Hepatic stellate cell (primary cell): ENCODE measurements around the gene VKORC1.
"Not testable (repeated sequence)": the region's sequence is repeated elsewhere in the genome, so short reads cannot be mapped to it uniquely, and the experiment has no call there.

Source experiments
- DNase-seq: peaks from one replicate; pipeline ENCODE4 v3.0.0; 2011; ENCODE audit warnings: low spot score

The VKORC1 gene

DNA sequence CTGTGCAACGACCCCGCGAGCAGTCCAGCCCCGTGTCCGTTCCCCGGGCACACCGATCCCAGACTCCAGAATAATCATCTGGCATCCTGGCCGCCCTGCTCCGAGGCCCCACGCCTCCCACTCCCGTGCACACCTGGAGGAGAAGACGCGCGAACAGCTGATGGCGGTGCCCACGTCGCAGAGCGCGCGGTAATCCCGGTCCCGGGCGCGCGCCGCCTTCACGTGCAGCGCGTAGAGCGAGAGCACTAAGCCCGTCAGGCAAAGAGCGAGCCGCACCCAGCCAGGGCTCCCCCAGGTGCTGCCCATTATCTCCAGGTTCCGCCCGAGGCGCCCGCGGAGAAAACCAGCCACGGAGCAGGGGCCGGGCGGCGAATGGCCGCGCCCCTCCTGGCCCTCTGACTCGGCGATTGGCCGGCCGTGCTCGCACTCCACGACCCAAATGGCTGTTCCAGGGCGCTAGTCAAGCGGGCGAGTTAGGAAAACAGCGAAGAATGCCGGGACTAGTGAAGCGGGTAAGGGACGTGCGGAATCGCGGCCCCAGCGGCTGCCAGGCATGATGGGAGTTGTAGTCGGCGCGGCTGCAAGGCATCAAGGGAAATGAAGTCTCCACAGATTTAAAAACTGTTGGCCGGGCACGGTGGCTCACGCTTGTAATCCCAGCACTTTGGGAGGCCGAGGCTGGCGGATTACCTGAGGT is at the start of gene VKORC1:
VKORC1 (minus strand) TSS at position 374 of the 697 bp plus-strand sequence; CDS start at position 306, 68 bp downstream.
- peak; percentile 98 for DNase-seq

DNA sequence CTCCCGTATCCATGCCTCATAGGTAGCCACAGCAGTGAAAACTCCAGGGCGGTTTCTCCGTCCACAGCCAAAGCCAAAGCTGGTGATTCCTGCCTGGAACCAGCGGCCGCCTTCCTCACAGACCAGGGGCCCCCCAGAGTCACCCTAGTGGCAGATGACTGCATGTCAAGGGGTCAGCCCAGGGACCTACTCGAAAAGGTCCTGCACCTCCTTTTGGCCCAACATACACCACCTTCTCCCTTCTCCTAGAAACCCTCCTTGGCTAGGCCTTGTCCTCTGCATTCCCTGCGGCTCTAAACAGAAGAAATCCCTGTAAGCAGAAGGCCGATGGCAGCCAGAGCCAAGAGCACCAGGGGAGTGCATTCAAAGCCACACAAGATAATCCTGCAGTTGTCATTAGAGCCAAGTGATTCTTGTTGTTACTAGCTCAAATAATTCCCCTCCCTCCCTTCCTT is 49.1 kb upstream of the VKORC1 start:
- no peak for DNase-seq

DNA sequence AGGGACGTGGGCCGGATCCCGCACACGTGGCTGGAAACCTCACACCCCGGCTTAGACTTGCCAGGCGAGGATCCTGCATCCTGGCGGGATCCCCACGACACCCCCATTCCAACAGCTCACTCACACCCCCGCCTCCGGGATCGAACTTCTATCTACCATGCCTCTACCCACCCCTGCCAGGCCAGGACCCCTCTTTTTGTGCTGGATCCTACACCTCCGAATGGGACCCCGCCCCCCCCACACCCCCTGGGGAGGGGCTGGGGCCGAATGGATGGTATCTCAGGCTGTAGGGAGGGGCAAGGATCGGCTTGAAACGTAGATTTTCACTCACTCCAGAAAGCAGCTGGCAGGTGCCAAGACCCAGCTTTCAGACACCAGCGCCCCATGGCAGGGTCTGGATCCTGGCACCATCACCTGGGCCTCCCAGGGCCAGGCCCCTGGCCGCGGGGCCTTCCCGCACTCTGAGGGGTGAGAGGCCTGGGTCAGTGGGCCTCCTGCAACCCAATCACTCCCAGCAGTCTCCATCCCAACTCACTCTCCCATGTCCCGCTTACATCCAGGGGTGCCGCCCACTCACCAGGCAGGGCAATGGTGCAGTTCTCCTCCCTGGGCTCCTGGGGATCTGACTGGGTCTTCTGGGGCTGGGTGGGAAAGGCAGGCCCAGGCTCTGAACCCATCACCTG is 48.6 kb upstream of the VKORC1 start:
- no peak for DNase-seq

DNA sequence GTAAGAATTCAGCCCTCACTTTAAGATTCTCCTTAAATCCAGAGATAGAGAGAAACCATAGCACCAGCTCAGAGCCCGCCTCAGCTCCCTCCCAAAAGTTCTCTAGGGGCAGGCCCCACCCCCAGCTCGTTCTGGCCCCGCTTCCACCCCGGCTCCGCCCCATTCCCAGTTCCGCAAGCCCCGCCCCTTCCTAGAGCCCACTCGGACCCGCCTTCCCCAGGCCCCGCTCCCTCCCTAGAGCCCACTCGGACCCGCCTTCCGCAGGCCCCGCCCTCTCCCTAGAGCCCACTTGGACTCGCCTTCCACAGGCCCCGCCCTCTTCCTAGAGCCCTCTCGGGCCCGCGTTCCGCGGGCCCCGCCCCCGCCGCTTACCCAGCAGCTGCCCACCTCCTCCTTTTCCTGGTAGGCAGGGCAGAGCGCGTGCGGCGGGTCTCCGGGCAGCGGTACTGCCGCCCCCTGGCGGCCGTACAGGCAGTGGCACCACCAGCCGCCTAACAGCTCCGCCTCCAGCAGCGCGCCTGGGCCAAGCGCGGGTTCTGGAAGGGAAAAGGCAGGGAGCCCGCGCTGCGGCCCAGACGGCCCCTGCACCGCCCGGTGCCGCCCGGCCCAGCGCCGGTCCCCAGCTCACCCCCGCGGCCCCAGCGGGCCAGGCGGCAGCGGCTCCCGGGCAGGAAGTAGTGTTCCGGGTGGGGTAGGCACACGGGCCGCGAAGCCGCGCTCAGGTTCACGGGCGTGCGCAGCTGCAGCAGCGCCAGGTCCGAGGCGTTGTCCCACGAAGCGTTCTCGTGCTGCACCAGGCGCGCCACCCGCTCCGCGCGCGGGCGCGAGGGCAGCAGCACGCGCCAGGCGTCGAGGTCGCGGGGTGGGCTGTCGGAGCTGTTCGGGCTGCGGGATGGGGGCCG is 47.8 kb upstream of the VKORC1 start:
- DNase-seq: peak; percentile 99

DNA sequence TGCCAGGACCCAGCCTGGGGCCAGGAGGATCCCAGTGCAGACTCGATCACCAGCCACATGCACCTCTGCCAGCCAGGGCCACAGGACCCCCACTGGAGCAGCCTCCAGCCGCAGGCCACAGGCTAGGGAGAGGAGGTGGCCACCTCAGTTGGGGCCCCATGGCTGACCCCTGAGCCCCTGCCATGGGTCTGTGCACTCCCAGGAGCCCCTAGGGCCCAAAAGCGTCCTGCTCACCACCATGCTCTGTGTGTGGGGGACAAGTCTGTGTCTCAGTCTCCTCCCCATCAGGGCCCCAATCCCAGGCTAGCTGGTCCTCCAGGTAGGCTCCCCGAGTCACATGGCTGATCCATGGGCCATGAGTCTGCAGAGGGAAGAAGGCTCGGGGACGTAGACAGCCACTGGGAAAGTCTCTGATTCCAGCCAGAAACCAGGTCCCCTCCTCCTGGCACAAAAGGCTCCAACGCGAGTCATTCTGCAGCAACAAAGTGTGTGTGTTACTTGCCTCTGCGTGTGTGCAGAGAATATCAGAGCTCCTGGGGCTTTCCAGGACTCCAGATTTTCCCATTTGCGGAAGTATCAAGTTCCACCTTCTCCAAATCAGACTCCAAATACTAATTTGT is 47.0 kb upstream of the VKORC1 start:
- peak; percentile 71 for DNase-seq

DNA sequence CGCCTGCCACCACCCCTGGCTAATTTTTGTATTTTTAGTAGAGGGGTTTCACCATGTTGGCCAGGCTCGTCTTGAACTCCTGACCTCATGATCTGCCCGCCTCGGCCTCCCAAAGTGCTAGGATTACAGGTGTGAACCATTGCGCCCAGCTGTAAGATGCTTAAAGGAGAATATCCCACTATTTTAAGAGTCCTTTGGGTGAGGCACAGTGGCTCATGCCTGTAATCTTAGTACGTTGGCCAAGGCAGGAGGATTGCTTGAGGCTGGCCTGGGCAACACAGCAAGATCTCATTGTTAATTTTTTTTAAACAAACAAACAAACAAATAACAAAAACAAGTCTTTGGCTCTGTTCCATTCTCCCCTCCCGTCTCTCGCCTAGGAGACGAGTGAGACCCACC is 46.5 kb upstream of the VKORC1 start:
- not testable (repeated sequence) for DNase-seq

DNA sequence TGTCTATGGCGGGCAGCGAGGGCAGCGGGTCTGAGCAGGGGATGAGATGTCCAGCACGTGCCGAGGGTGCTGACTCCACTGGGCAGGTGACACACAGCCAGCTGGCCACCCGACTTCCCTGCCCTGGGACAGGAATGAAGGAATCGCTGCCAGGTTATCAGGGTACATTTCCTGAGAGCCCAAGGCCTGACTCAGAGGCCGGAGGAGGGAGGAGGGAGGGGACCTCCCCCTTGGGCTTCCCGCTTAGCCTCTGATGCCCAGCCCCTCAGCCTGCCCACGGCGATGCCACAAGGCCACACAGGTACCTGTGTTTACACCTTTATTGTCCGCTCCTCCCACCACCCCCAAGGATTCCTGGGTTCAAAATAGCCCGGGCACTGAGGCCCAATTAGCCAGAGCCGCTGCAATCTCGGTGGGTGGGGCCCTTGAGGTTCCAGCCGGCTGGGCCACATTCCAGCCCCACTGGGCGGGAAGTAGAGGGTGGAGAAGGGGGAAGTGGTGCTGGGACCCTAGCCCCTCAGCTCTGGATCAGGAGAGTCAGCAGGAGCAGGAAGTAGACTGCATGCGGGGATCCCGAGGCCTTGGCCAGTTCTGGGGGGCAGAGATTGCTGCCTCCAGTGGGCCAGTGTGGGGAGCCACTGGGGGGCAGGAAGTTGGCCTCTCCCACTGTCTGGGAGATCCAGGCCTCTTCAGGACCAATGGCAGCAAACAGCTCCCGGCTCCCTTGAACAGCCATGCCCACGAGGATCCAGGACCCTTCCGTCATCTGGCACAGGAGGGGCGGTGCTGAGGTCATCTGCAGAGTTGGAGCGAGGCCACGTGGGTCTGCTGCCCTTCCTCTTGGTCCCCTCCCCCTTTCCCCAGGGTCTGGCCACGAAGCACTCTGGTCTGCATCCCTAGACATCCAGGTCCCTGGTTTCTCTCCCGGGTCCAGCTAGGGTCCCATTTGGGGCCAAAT is 44.3 kb upstream of the VKORC1 start:
- peak; percentile 66 for DNase-seq

DNA sequence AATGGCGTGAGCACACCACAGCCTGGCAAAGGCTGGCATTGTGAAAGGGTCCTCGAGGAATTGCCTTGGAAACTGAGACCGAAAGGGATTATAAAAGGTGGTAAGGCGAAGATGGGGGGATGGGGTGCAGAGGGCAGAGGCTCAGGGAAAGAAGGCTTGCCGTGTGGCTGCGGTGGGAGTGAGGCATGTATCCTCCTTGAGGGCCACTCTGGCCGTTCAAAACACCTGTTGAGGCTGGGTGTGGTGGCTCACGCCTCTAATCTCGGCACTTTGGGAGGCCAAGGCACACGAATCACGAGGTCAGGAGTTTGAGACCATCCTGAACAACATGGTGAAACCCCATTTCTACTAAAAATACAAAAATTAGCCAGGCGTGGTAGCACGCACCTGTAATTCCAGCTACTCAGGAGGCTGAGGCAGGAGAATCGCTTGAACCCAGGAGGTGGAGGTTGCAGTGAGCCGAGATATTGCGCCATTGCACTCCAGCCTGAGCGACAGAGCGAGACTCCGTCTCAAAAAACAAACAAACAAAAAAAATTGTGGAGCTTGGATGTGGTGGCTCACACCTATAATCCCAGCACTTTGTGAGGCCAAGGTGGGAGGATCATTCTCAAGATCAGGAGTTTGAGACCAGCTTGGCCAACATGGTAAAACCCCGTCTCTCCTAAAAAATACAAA is 42.4 kb upstream of the VKORC1 start:
- not testable (repeated sequence) for DNase-seq

DNA sequence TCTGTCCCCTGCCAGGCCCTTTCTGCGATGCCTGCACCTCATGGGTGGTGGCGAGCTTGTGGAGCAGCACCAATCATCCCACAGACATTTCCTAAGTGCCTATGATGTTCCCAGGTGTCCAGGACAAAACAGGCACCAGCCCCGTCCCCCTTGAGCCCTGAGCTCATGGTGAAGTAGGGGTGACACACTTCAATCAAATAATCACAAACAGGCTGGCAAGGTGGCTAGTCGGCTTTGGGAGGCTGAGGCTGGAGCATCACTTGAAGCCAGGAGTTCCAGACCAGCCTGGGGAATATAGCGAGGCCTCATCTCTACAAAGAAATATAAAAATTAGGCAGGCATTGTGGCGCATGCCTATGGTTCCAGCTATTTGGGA is 41.7 kb upstream of the VKORC1 start:
- DNase-seq: no peak

DNA sequence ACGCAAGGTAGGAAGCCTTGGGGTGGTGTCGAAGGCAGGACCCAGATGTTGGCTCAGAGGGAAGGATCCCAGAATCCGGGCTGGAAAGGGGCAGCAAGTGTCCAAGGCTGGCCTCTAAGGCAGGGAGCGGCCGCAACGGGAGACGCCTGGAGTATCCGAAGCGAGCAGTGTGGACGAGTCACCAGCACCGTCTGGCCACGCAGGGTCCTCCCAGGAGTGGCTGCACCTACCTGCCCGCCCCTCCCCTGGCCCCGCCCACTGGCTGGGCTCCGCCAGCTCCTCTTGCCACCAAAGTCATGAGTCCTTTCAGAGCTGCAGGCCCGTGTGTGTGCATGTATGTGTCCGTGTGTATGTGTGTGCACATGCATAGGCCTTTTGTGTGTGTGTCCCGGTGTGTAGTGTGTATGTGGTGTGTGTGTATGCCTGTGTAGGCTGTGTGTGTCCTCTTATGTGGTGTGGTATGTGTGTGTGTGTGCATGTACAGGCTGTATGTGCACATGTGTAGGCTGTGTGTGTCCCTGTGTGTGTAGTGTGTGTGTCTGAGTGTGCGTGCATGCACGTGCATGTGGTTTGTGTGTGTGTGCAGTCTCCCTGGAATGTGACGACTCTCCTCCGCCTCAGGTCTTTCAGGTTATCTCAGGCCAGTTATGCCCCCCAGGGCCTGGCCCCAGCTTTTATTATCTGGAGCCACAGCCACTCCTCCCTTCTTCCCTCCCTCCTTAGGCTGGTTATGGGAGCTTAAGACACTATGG is 41.1 kb upstream of the VKORC1 start, which contains the start of gene PRSS8:
PRSS8 (minus strand) TSS at position 193 of the 752 bp plus-strand sequence. CDS start 229 bp downstream, outside the sequence.
- no peak for DNase-seq

DNA sequence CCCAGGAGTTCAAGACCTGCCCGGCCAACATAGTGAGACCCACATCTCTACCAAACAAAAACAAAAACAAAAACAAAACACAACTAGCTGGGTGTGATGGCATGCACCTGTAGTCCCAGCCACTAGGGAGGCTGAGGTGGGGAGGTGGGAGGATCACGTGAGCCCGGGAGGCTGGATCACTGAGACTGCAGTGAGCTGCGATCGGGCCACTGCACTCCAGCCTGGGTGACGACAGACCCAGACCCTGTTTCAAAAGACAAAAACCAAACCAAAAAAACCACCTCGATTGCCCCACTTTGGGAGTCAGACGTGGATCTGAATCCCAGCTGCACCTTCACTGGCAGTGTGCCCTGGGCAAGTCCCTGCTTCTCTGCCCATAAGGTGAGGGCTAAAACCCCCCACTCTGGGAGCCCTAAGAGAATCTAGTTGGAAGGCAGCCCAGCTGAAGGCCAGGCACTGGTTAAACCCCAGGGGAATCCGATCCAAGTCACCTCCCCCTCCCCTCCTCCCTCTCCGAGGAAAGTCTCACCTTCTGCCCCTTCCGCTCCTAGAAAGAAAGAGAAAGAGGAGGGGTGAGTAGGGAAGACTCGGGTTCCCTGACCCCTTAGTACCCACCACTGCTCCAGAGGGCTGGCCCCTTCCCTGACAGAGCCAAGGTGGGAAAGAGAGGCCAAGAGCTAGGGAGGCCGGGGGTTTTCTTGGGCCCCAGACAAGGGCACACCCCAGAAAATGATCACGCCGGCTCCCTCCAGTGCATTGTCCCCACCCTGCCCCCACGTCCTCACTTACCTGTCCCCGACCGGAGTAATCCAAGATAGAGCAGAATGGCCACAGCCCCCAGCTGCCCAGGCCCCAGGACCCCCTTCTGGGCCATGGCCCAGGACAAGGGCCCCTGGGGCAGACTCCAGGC is 40.3 kb upstream of the VKORC1 start:
- DNase-seq: no peak

DNA sequence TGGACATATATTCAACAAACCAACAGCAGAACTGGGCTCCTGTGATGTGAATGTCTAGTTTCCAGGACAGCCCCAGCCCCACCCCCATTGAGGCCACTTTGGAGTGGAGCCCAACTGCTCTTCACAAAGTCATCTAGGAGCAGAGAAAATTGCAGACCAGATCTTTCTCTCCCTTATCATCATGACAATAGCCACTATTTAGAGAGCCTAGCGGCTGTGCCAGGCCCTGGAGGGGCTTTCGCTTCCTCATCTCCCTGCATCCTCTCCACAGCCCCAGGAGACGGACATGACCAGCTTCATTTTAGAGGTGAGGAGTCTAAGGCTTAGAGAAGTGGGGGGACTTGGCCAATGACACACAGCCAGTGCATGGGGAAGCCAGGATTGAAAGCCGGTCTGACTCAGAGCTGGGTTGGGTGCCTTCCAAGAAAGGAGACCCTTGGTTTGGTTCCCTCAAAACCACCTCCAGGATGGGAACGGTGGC is 39.5 kb upstream of the VKORC1 start:
- DNase-seq: peak; percentile 41

DNA sequence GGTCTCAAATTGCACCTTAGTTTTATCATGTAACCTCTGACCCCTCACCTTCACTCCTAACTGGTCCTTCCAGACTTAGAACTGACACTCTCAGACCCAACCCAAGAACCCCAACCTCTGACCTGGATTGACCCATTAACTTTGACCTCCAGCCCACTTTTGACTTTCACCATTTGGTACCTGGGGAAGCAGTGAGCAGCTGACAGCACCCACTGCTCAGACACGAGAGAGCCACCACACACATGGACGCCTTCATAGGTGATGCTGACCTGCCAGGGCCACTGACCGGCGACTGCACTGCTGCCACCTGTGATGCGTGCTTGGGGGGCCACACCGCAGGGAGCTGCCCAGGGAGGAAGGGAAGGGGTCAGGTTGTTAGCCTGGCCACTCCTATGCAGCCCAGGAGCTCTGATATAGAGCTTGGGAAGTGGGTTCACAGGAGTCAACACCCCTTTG is 38.5 kb upstream of the VKORC1 start:
- DNase-seq: no peak

DNA sequence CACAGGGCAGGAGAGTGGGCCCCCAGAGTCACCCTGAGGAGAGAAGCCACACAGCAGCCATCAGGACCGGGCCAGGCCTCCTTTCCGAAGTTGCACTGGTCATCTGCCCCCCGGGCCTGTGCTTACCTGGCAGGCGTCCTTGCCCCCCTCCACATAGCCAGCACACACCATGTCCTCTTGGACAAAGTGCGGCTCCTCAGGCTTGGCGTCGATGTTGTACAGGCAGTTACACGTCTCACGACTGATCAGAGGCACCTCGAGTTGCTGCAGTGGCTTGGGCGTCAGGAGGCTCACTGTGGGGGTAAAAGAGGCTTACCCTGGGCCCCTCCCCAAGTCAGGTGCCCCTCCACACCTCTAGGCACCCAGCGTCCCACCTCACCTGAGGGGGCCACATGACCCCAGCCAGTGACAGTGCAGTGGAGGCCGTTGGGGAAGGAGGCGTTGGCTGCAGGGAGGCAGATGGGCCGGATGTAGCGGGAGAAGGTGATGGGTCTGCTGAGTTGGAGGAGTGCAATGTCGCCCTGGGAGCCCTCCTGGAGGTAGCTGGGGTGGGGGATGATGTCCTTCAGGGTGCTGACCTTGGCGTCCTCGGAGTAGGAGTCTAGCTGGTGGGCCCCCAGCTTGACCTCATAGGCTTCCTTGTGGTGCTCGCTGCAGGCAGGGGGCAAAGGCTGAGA is 37.8 kb upstream of the VKORC1 start:
- DNase-seq: no peak

DNA sequence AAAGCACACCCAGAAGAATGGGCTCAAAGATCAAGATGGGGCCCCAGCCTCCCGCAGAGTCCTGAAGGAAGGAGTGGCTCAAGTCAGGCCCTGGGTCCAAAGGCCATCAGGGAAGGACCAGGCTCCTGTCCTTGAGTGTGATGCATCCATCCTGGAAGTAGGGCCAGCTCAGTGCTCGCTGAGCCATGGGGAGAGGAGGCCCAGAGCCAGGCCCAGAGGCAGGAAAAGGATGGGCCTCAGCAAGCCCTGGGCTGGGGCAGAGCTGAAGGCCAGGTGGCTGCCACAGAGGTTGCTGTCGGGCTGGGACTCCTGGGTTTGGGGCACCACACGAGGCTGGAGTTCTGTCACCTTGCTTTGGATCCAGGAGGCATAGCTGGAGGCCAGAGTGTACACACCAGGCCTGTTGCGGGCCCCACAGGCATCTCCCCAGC is 37.3 kb upstream of the VKORC1 start:
- no peak for DNase-seq

DNA sequence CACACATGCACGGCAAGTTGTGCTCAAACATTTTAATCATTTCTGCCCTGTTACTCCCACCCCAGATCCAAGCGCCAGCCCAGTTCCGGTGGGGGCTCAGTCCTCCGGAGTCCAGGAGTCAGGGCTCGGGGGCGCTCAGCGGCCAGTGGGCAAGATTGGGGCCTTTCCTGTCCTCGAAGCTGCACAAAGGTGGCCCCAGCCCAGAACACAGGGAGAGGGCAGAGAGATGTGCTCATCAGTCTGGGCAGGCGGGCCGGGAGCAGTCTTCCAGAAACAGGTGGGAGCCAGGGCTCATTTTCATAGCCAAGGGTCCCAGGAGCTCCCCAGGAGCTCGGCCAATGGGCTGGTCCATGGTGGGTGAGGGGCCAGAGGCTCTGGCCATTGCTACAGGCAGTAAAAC is 36.8 kb upstream of the VKORC1 start:
- DNase-seq: no peak

DNA sequence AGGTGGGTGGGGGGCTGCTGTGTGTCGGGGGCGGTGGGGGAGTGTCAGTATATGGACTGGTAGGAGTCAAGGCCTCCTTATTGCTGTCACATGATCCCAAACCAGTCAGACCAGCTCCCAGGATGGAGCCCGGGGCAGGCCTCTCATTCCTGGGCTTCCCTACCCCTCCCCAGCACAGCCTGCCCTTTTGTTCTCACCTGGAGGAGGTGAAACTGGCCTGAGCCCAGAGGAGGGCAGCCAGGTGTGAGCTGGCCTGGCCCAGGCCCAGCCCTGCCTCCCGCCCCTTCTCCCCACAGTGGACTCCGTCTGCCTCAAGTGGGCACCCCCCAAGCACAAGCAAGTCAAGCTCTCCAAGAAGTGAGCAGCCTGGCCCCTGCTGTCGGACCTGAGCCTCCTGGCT is 36.3 kb upstream of the VKORC1 start:
- no peak for DNase-seq
